HEK293 (cell line): ENCODE results near the gene ANKS6.

ENCODE experiments used
- CTCF ChIP-seq: fragments of 450-650 bp; formaldehyde crosslinking; IDR thresholded peaks from 2 replicates; pipeline ENCODE4 v1.5.1; 2016; ENCODE audit warnings: missing biosample characterization, missing genetic modification characterization
- GLIS2 ChIP-seq: fragments of 450-650 bp; formaldehyde crosslinking; IDR thresholded peaks from 2 replicates; pipeline ENCODE4 v1.5.1; 2016; ENCODE audit warnings: missing biosample characterization, missing genetic modification characterization
- REST ChIP-seq: fragments of 450-650 bp; formaldehyde crosslinking; IDR thresholded peaks from 2 replicates; pipeline ENCODE4 v1.5.1; 2016; ENCODE audit warnings: missing biosample characterization, missing genetic modification characterization
- TCF7L2 ChIP-seq: IDR thresholded peaks from 2 replicates; pipeline ENCODE4 v1.6.1; 2011; ENCODE audit warnings: low read depth, mild to moderate bottlenecking, inconsistent platforms, low read length, moderate library complexity, borderline replicate concordance
- ZEB2 ChIP-seq: fragments of 450-650 bp; formaldehyde crosslinking; IDR thresholded peaks from 2 replicates; pipeline ENCODE4 v1.5.1; 2016; ENCODE audit warnings: missing biosample characterization, missing genetic modification characterization
- ZFP69B ChIP-seq: fragments of 450-650 bp; formaldehyde crosslinking; IDR thresholded peaks from 2 replicates; pipeline ENCODE4 v1.5.1; 2016; ENCODE audit warnings: missing biosample characterization, missing genetic modification characterization

- TF ChIP-seq ZFP69B: no peak
- TF ChIP-seq TCF7L2: no peak
- no peak for TF ChIP-seq REST (tag by site-specific recombination)
- TF ChIP-seq GLIS2 (tag by site-specific recombination): no peak
- TF ChIP-seq ZEB2 (tag by site-specific recombination): no peak
- no peak for TF ChIP-seq CTCF
Observed at GRCh38 chr9:98829766-98830165, 33.4 kb upstream of the ANKS6 start.
